GM18907 (cell line): Measurements from ENCODE around the gene BEAN1.

Experiments
- ATAC-seq: cut with Tn5 transposase; IDR thresholded peaks from one replicate; pipeline ENCODE4 v1.9.1; 2021; ENCODE audit warnings: mild to moderate bottlenecking, moderate library complexity; ENCODE audit not compliant: unreplicated experiment

BEAN1 gene

DNA sequence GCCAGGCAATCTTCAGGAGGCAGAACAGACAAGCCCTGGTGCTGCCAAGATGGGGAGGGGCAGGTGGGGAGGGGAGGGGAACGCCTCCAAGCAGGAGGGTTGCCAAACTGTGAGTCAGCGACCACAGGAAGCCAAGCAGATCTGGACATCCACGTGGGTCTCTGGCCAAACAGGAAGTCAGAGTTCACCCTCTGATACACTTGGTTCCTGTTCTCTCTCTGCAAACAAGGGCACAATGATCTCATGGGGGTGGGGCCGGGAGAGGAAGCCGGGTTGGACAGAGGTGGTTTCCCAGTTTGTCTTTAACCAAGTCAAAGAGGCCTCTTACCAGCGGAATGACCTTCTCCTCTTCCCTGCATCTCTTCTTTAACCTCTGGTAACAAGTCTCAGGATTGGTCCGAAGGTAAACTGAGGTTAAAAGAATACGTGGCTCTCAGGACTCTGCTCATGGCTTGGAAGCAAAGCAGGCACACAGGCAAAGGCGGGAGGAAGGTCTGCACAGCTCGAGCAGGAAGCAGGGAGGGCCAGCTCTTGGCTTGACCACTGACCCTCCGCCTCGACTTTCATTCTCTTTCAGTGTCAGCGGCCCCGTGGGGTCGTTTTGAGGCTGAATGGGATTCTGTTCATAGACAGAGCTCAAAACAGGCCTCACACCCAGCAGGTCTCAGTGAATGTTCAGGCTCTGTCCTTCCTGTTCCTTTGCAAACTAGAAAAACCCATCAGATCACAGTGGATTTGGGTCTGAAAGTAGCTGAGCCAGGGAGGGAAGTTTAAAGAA lies 89.9 kb downstream of the BEAN1 start:
- peak; percentile 97 for ATAC-seq

DNA sequence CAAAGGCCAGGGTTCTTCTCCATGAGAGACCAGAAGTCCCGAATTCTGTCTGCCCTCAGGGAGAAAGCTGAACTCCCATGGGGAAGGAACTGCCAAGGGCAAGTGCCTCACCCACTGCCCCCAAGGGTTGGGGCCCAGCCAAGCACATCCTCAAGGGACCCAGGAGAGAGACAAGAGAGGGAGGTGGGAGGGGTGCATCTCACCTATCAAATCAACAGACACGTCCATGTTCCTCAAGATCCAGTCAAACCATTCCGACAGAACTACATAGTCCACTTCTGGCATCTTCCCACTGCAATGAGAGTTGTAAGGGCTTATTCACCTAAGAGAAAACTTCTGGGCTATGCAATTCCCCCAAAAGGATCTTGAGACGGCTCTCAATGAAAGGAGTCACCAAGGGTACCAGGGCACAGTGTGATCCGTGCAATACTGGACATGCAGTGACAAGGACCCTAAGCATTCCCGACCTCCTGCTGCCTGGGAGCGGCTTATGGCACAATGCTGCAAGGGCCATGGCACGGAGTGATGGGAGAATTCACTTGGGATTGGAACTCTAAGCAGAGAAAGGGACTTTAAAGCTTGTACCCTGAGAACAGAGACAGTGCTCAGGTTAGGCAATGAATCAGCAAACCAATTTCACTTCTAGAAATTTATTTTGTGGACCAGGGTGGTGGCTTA lies 90.6 kb downstream of the BEAN1 start:
- no peak for ATAC-seq

GRCh38 chr16:66519482-66520373 lies 92.6 kb downstream of the BEAN1 start:
- ATAC-seq, result no peak

GRCh38 chr16:66520406-66521170 lies 93.5 kb downstream of the BEAN1 start:
- ATAC-seq, result no peak

DNA sequence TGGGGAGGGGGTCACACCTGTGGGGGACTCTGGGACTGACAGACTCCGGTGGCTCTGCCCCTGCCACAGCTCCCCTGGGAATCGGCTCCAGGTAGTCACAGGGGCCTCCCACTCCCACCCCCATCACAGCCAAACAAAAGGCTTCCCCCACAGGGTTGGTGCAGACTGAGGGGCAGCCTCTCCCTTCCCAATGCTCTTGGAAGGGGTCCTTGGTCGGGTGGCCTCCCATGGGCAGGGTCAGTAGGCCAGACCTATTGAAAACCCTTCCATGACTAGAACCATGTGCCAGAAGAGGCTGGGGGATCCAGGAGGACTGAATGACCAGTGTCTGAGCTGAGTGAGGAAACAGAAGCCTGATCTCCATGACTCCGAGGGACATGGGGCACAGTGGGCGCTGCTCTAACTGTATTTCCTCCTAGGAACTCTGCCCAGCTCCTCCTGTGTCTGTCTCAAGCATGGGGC lies 94.2 kb downstream of the BEAN1 start:
- no peak for ATAC-seq

GRCh38 chr16:66521951-66522771 lies 95.1 kb downstream of the BEAN1 start:
- ATAC-seq, result peak; percentile 35

- no peak for ATAC-seq
Observed at GRCh38 chr16:66522816-66523590, 95.9 kb downstream of the BEAN1 start.

- ATAC-seq, result peak; percentile 46
Observed at GRCh38 chr16:66523861-66524354, 96.8 kb downstream of the BEAN1 start.

DNA sequence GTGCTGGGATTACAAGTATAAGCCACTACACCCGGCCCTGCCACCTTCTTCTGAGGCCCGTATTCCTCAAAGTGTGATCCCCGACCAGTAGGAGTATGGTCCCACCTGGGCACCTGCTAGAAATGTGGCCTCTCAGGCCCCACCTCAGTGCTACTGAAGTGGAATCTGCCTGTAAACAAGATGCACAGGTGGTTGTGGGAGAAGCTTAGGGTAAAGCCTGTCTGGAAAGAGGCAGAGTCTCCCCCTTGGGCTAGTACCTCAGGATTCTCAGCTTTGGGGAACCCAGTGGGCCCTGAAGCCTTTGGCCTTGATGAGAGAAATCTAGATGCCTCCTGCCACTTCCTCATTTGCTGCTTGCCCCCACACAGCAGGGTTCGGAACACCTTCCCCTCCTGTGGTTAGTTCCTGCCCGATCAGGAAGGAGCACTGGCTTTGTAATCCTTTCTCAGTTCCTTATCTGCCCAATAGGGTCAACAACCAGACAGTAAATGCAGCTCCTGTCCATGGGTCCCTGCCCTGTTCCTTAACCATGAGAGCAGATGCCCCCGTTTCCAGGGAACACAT lies 97.6 kb downstream of the BEAN1 start:
- peak; percentile 81 for ATAC-seq

GRCh38 chr16:66525396-66526180 lies 98.5 kb downstream of the BEAN1 start:
- no peak for ATAC-seq

- no peak for ATAC-seq
Observed at GRCh38 chr16:66528294-66528693, 101.2 kb downstream of the BEAN1 start.

GRCh38 chr16:66529475-66529874 lies 102.4 kb downstream of the BEAN1 start:
- ATAC-seq, result no peak
